ACHN (cell line): ENCODE results near the gene SLX4IP.

Experiments
- DNase-seq: peaks from one replicate; pipeline ENCODE4 v3.0.0-alpha.2; 2015
- in situ Hi-C: cut with HindIII; loops from 2 replicates; pipeline ENCODE4 v1.10.0; 2017; ENCODE audit warnings: low sequenced_read_pairs, low pct_ligation_motif_present, low pct_unique_long_range_greater_than_20kb

SLX4IP gene

DNA sequence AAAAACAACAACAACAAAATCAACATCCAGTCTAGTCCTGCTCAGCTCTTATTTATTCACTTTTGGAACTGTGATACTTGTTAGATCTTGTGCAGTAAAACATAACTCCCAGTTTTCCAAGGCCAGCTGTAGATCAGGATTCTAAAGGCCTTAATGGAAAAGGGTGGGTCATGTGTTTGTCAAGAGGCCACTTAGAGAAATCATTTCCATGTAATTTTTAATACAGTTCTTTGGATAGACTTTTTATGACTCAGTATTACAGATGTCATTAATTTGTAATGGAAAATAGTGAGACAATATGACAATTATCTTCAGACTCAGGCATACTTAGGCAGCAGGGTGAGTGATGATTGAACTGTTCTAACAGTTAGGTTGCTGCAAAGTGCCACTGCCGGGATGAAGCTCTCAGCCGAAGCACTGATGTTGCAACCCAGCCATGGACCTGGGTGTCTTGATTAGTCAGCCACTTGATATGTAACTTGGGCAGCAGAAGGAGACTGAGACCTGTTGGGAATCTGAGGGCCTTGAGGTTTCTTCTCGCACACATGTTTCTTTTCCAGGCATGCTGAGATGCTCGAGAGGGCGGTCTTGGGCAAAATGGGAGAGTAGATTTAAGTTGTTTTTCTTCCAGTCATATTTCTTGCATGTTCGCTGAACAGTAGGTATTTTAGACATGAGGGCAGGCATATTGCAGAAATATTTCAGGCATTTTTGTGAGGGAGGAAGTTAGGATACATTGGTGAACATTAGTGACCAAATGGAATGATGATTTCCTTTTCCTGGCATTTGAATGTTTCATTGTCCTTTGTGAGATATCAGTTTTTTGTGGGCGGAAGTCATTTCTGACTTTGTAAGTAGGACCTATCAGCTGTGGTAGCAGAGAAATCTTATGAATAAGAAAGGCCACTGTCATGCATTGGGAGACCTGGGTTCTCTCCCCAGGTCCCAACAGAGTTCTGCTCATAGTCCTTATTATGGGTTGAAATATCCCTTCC is 52.3 kb downstream of the SLX4IP start:
- peak; percentile 25 for DNase-seq
- in situ Hi-C loops, result no loop called here

GRCh38 chr20:10488534-10488933 is 53.4 kb downstream of the SLX4IP start:
- in situ Hi-C loops, result no loop called here
- DNase-seq, result no peak

DNA sequence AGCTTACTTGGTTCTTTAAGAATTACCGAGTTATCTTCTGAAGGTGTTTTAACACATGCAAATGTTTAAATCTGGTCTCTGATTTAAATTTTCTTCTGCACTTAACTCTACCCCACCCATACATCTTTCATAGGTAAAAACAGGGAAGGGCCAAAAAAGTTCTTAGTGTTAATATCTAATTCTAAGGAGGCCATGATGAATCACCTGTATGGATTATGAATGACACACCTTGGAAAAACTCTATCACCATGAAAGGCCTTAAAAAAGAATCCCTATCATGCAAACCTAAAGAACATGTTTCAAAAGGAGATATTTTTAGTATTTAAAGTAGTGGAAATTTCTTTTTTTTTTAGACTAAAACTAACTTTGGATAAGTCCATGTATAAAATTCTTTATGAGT is 54.7 kb downstream of the SLX4IP start:
- no peak for DNase-seq
- in situ Hi-C loops, result no loop called here

GRCh38 chr20:10490257-10490656 is 55.2 kb downstream of the SLX4IP start:
- DNase-seq, result no peak
- in situ Hi-C loops, result no loop called here

- no peak for DNase-seq
- in situ Hi-C loops, result no loop called here
Observed at GRCh38 chr20:10490706-10491105, 55.6 kb downstream of the SLX4IP start.

- DNase-seq, result no peak
- in situ Hi-C loops, result no loop called here
Observed at GRCh38 chr20:10492065-10492464, 57.0 kb downstream of the SLX4IP start.

- in situ Hi-C loops, result no loop called here
- DNase-seq, result no peak
Observed at GRCh38 chr20:10492844-10493243, 57.7 kb downstream of the SLX4IP start.

GRCh38 chr20:10495173-10495572 is 60.1 kb downstream of the SLX4IP start:
- in situ Hi-C loops, result no loop called here

DNA sequence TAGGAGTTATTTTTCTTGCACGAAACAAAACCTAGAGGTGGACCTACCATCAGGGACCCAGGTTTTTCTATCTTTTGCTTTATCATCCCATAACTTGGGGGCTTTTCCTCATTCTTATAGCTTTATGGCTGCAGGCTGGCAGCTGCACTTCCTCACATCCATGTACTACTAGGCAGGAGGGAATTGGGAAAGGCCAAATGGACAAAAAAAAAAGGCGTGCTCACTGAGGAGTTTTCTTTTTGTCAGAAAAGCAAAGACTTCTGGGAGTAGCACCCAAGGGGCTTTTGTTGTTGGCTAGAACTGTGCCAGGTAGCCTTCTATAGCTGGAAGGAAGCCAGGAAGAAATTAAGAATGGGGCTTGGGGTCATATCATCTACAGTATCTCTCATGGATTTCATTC is 61.4 kb downstream of the SLX4IP start:
- no peak for DNase-seq
- in situ Hi-C loops, result no loop called here

More at GRCh38 chr20:10495173-10495572, 60.1 kb downstream of the SLX4IP start:
- DNase-seq, result no peak

GRCh38 chr20:10497283-10497682 is 62.2 kb downstream of the SLX4IP start:
- in situ Hi-C loops, result no loop called here
- DNase-seq, result no peak

DNA sequence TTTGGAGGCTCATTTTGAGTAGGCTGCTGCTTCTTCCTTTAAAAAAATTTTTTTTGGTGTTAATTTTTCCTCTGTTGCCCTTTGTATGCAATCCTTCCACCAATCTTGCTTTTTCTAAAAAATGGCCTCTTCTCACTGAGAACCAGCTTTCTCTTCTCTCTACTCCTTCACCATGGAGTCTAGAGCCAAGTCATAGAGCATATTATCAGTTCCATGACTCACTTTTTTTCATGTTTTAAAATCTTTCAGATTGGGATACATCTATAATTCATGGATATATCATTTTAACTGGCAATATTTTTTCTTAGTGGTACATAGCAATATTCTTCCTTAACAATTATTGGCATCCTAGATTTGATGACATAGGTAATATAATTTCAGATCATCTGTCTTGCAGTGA is 62.7 kb downstream of the SLX4IP start:
- no peak for DNase-seq
- in situ Hi-C loops, result no loop called here

GRCh38 chr20:10498200-10498599 is 63.1 kb downstream of the SLX4IP start:
- DNase-seq, result no peak
- in situ Hi-C loops, result no loop called here

DNA sequence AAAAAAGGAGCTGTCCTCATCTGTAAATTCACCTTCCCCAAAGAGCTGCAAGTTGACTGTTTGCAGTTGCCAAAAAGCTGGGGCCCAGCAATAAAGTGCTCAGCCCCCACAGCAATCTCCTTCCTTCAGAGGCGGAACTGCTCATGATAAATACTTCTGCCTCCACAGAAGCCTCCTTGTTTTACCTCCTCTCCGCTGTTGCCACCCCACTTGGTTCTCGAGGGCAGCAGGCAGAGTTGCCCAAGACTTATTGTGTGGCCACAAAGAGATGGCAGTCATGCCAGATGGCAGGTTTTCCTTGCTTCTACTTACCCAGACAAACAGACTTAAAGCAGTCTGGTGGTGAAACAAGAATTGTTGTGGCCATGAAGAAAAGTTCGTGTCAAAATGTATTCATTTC is 66.3 kb downstream of the SLX4IP start:
- DNase-seq, result no peak
- in situ Hi-C loops, result no loop called here

- in situ Hi-C loops, result no loop called here
- no peak for DNase-seq
Observed at GRCh38 chr20:10502098-10502526, 67.0 kb downstream of the SLX4IP start.

- no peak for DNase-seq
- in situ Hi-C loops, result no loop called here
Observed at GRCh38 chr20:10504608-10504993, 69.5 kb downstream of the SLX4IP start.

- in situ Hi-C loops, result no loop called here
- no peak for DNase-seq
Observed at GRCh38 chr20:10504994-10505730, 70.1 kb downstream of the SLX4IP start.

DNA sequence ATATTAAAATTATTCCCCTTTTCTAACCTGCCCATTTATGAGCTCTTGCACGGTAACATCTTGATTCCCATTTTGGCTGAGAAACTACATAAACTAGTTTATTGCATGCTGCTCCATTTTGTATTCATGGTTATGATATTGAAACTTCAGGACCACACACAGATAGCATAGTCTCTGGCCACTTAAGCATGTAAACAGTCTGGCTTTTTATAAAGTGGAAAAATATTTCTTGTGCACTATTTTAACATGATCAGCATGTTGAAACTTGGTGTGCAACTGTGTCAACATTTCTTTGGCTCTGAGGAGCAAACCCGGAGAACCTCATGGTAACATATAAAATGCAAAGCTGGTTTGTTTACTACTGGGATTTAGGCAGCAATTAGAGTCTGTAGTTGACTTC is 70.7 kb downstream of the SLX4IP start:
- in situ Hi-C loops, result no loop called here
- no peak for DNase-seq

- in situ Hi-C loops, result no loop called here
- no peak for DNase-seq
Observed at GRCh38 chr20:10507052-10507451, 71.9 kb downstream of the SLX4IP start.

GRCh38 chr20:10508060-10508459 is 73.0 kb downstream of the SLX4IP start:
- no peak for DNase-seq

More at GRCh38 chr20:10508060-10508459, 73.0 kb downstream of the SLX4IP start:
- in situ Hi-C loops, result no loop called here
